ENCODE data around the gene SAMD4A.

SAMD4A gene

DNA sequence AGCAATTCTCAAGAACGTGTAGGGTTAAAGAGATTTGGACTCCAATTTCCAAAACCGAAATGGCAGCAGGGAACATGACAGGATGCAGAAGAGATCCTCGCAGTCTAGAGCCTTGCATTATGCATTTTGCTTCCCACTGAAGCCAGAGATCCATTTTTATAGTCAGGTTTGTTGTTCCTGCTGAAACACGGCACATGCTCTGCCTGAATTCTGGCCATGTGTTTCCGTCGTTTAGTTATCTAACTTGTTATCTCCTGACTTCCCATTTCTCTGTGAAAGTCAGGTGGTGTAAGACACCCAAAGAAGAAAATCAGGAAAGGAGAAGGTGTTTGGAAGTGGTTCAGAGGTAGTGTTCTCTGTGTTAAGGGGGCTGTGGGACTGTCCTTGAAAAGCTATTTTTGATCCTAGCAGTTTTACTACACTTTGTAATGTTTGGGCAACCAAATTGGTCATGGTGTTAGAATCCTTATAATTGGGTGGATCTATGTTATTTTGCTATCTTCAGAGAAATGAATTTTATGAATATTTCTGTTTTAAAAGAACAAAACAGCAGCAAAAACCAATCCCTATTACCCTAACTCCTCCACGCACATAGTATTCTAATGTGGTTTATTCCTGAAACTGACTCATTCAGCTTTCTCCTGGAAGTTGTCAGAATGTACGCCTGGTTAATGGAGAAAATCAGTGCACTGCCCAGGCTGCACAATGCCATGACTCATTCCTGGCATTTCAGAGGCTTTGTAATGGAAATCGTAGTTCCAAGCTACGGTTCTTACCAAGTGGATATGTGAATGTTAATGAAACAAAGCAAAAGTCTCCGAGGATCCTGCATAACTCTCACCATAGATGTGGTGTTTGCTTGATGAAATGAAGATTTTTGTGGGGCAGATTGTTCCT lies 110.1 kb downstream of the SAMD4A start:
- DNase-seq: peak in 32 of 58 donors; percentile 6 to 78 (median 38)

GRCh38 chr14:54680651-54681050 lies 113.7 kb downstream of the SAMD4A start:
- no peak for DNase-seq

- DNase-seq: no peak
These were observed 114.9 kb downstream of the SAMD4A start for GRCh38 chr14:54681811-54682261.

- DNase-seq: no peak
These were observed 115.7 kb downstream of the SAMD4A start for GRCh38 chr14:54682578-54682977.

DNA sequence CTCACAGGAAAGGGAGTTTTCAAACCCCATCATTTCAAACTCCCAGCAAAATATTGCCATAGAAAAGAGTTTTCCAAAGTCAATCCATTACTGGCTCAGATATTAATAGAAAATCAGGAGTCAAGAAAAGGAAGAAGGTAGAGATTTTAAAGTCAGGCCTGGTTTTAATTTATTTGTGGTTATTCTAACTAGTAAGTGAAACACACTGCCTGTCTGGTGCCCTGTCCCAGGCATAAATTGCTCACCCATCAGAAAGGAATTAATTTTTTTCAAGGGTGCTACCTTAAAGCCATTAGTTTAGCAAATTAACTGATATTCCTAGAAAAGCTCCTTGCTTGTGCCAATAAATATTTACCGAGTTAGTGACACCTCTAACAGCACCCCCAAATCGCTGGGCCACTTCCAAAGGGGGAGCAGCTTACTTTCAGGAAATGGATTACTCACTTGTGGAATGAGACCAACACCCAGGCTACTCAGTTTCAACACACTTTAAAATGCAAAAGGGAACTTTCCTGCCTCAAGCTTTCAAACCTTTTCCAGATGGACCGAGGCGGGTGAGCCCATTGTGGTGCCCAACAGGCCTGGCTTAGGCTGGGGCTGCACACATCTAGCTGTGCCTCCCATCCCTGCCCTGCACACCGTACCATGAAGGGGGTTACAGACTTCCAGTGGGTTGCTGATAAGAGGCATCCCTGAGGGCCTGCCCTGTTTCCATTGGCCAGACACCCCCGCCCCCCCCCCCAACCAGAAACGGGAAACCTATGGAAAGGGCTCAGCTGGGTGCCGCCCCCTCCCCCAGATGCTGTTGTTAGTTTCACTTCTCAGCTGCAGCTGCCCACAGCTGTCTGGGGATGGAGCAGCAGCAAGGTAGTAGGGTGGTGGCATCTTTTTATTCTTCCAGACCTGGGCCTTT lies 117.2 kb downstream of the SAMD4A start:
- peak in 3 of 58 donors; percentile 19 to 36 (median 21) for DNase-seq

GRCh38 chr14:54685286-54685845 lies 118.4 kb downstream of the SAMD4A start:
- DNase-seq: no peak

GRCh38 chr14:54686219-54686870 lies 119.4 kb downstream of the SAMD4A start:
- peak in 28 of 58 donors; percentile 8 to 79 (median 29) for DNase-seq

DNA sequence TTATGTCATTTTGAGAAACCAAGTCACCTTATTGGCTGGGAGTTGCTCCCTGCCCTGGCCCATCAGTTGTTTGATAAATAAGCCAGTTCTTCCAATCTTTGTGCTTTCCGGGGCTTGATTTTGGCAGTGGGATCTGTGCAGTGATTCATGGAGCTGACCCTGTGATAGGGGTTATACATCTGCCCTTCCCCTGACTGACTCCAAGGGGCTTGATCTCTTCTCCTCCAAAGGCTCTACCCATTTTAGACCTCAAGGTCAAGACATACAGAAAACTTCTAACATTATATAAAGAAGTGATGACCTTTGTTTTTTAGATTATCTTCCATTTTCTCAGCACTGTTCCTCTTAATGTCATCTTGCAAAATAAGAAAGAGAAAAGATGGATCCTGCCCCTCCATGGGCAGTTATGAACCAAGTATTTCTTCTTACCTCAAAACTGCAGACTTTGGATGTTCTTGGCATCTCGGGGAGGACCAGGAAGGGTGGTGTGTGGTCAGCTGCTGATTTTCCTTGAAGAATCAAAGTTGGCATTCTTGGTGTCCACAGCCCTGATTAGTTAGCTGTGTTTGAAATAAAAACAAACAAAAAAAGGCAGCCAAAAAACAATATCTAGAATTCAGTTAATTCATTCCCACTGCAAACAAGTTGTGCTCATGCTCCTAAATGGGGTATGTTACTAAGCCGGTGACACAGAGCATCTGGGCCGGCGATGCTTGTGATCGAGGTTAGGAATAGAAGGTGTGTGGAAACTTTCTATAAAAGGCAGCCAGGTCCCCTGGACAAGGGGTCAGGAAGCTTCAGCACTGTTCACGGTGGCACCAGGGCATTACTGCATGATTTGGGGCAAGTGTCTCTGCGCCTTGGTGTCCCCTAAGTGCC lies 120.2 kb downstream of the SAMD4A start:
- DNase-seq: no peak

DNA sequence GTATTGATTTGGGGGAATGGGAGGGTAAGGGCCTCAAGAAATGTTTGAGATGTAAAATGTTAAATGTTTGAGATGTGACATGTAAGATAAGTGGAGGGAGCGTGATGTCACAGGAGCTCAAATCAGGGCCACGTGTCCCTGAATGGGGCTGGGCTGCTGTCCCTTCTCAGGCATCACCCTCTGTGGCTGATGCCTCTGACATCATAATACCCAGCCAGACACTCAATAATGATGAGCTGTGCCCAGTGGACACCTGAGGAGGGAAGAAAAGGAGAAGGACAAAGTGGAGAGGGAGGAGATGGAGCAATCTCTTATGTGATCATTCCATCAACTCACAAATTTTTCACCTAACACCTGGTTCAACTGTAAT lies 120.8 kb downstream of the SAMD4A start:
- no peak for DNase-seq

- DNase-seq: peak in 18 of 58 donors; percentile 9 to 71 (median 30)
These were observed 121.3 kb downstream of the SAMD4A start for GRCh38 chr14:54688229-54688628.

- no peak for DNase-seq
These were observed 123.0 kb downstream of the SAMD4A start for GRCh38 chr14:54689928-54690327.

DNA sequence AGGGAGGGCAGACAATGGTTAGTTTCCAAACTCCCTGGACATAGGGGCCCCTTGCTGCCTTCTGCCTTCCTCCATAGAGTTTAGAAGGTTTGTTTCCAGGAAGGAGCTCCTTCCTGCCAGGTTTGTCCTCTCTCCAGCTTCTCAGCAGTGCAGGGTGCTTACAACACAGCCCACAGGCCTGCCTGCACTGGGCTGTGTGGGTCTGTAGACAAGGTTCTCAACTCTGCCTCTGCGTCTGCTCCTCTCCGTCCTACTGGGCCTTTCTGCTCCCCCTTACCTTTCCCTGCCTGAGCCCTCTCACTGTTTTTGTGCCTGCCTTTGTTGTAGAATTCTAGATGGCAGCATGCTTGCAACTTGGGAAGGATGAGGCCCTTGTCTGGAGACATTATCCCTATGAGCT lies 124.0 kb downstream of the SAMD4A start:
- no peak for DNase-seq

DNA sequence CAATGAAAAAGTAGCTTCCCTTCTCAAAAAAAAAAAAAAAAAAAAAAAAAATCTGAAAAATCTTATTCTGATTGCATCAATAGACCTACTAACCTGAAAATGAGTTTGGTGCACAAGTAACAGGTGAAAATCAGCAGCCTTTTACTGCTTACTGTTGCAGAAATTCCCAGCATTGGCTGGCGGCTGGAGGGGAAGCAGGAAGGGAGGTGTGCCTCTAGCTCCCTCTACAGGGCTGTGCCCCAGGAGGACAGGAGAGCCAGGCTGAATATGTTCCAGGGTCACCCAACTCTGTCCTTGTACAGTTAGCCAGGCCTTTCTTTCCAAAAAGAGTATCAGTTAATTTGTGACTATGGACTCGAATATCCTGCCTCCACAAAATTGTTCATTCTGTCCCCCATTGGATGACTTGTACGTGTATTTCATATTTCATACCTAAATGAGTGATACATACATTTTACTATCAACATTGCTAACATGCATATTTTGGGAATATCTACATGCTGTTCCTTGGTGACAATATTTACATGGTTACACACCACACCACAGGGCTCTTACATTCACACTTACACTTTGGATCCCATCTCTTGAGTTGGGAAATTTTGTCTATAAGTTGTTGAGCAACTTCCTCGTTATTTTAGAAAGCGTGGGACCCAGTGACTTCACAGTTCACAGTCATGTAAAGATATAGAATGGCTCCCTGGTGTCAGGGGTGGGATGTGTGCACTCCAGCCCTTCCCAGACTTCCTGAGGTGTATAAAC lies 124.8 kb downstream of the SAMD4A start:
- DNase-seq: peak in 49 of 58 donors; percentile 8 to 76 (median 47)

DNA sequence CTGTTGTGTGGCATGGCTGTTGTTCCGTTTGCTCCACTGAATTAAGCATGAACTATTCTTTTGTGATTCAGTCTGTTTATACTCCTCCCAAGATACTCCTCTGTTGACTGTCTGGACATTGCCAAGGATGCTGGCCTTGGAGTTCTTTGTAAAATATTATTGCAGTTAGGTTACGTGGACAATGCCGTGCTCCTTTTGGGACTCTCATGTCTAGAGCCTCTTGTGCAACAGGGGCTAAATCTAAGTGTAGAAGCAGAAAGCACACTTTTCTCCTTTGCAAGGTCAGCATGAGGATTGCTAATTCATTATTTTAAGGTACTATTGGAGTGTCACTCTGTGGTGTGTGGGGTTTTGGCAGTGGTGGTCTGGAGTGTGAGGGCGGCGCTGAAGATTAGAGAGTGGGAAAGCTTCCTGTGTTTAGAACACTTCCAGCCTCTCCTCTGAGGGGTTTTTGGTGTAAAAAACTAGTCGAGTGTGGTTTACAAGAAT lies 125.4 kb downstream of the SAMD4A start:
- no peak for DNase-seq

- no peak for DNase-seq
These were observed 126.8 kb downstream of the SAMD4A start for GRCh38 chr14:54693761-54694160.

GRCh38 chr14:54695196-54695595 lies 128.3 kb downstream of the SAMD4A start:
- no peak for DNase-seq

GRCh38 chr14:54697001-54697400 lies 130.1 kb downstream of the SAMD4A start:
- DNase-seq: no peak

- DNase-seq: no peak
These were observed 130.9 kb downstream of the SAMD4A start for GRCh38 chr14:54697803-54698202.

DNA sequence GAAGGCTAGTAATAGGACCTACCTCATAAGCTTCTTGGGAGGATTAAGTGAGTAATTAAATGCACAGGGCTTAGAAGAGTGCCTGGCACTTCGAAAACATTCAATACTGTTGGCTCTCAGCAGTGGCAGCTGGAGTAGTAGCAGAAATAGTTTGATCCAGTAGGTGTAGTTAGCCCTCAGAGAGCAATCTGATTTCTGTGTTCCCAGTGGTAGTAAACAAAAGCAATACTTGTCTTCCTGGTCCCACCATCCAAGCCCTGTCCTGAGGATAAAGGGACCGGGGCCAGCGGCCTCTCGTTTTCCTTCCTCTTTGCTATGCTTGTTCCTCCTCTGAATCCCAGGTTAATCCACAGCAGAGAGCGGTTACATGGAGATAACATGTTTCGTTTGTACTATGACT lies 131.6 kb downstream of the SAMD4A start:
- DNase-seq: no peak
